Islet of Langerhans (tissue), 1 donor: ENCODE measurements around the gene MYH14.
A peak's percentile ranks its signal among the peaks of the same experiment; 100 is the strongest.
"Not testable (repeated sequence)": the region's sequence is repeated elsewhere in the genome, so short reads cannot be mapped to it uniquely, and the experiment has no call there.

Experiments used
- FAIRE-seq: peaks from one replicate; lab custom pipeline; 2011; peaks lifted over from hg19 to GRCh38; lab: Jason Lieb, UNC

Gene MYH14

DNA sequence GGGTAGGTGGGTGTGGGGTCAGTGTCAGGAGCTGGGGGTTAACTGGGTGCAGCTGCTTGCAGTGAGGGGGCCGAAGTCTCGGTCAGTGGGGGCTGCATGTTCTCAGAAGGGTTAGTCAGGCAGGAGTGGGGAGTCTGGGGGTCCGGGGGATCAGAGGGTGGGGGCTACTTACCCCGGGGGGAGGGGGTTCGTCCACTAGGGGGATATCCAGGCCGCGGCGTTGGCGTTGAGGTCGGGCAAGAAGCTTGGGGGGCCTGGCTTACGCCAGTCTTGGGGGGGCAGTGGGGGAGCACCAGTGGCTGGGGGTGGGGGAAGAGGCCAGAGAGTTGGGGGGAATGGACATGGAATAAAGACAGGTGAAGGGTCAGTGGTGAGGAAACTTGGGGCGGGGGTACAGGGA lies 116.6 kb downstream of the MYH14 start:
- FAIRE-seq = no peak

- FAIRE-seq = no peak
Observed at GRCh38 chr19:50320596-50320995, 117.2 kb downstream of the MYH14 start.

DNA sequence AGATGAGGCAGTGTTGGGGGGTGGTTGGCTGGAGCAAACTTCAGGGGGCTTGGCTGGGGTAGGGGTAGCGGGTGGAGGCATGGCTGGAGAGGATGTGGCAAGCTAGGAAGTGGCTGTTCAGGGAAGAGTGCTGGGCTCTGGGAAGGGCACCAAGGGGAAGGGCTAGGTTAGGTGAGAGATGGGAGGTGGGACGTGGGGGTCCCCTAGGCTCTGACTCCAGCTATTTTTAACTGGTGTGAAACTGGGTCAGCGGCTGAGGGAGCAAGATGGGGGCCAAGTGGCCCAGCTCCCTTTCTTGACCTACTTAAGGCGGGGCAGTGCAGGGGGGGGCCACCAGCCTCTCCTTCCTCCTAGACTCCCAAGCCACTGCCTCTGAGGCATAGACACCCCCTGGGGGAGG lies 118.4 kb downstream of the MYH14 start:
- FAIRE-seq = no peak

GRCh38 chr19:50322234-50322633 lies 118.8 kb downstream of the MYH14 start:
- no peak for FAIRE-seq

DNA sequence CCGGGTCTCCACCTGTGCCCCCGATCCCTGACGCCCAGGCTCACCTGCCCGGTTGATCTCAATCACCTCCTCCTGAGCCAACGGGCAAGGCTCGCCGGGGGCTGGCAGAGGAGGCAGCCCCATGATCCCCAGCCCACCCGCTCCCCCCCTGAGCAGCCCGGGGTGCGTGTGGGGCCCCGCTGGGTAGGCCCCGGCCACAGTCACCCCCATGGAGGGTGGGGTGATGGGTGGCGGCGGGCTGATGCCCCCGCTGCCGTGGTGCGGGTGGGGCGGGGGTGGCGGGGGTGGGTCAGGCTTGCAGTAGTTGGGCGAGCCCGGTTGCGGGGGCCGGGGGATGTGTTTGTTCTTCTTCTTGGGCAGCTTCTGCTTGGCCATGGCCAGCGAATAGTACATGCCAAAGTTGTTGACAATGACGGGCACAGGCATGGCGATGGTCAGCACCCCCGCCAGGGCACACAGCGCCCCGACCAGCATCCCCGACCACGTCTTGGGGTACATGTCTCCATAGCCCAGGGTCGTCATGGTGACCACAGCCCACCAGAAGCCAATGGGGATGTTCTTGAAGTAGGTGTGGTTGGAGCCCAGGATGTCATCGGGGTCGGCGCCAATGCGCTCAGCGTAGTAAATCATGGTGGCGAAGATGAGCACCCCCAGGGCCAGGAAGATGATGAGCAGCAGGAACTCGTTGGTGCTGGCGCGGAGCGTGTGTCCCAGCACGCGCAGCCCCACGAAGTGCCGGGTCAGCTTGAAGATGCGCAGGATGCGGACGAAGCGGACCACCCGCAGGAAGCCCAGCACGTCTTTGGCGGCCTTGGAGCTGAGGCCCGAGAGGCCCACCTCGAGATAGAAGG lies 119.7 kb downstream of the MYH14 start:
- FAIRE-seq = no peak

DNA sequence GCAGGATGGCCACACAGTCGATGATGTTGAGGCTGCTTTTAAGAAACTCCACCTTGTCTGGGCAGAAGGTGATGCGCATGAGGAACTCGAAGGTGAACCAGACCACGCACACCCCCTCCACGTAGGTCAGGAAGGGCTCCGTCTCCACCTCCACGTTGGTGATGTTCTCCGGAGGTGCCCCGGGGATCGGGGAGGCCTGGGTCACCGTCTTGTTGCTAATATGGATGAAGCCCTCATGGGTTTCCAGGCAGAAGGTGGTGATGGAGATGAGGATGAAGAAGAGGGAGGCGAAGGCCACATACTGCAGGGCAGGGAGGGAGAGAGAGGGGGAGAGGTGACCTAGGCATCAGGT lies 120.3 kb downstream of the MYH14 start:
- FAIRE-seq = no peak

GRCh38 chr19:50324331-50324730 lies 120.9 kb downstream of the MYH14 start:
- no peak for FAIRE-seq

GRCh38 chr19:50325310-50326100 lies 122.1 kb downstream of the MYH14 start:
- no peak for FAIRE-seq

- no peak for FAIRE-seq
Observed at GRCh38 chr19:50326101-50326664, 122.8 kb downstream of the MYH14 start.

GRCh38 chr19:50327013-50327412 lies 123.6 kb downstream of the MYH14 start:
- FAIRE-seq = no peak

GRCh38 chr19:50327461-50328223 lies 124.2 kb downstream of the MYH14 start:
- FAIRE-seq = no peak

GRCh38 chr19:50328224-50328872 lies 124.9 kb downstream of the MYH14 start:
- FAIRE-seq = no peak

GRCh38 chr19:50328873-50329145 lies 125.4 kb downstream of the MYH14 start:
- FAIRE-seq = no peak

DNA sequence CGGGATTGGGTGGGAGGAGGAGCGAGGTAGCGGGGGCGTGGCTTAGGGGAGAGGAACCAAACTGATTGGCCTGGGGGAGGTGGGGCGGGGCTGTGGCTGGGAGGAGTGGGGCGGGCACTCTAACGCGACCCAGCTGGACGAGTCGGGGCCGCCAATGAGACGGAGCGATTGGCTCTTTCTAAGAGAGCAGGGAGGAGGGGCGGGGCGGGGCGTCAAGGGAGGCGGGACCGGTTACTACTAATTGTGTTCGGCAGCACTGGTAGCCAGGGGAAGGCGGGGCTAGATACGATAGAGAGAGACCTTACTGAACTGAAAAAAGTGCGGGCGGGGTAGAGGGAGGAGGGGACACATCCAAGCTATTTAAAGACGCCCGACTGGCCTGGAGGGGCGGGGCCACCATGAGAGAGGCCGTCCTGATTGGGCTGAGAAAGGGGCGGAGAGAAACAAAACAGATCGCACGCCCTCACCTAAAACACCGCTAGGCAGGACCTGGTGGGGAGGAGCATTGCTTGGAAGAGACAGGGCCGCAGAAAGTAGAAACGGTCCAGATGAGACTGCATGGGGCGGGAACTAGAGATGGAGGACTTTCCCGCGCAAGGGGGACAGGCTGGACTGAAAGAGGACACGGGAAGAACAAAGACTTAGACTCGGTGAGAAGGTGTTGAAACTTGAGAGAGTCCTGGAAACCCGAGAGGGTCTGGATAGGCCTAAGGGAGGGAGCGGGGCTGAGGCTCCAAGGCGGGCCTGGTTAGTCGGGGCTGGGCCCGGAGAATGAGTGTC lies 125.9 kb downstream of the MYH14 start, which contains the start of gene KCNC3:
KCNC3 (minus strand) TSS at position 232 of the 780 bp plus-strand sequence. CDS start 295 bp downstream, outside the sequence.
- peak; percentile 76 for FAIRE-seq

DNA sequence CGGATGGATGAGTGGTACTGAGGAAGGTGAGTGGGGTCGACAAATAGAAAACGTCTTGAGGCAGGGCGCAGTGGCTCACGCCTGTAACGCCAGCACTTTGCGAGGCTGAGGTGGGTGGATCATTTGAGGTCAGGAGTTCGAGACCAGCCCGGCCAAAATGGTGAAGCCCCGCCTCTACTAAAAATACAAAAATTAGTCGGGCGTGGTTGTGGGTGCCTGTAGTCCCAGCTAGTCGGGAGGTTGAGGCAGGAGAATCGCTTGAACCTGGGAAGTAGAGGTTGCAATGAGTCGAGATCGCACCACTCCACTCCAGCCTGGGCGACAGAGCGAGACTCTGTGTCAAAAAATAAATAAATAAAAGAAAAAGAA lies 126.5 kb downstream of the MYH14 start:
- FAIRE-seq = not testable (repeated sequence)

DNA sequence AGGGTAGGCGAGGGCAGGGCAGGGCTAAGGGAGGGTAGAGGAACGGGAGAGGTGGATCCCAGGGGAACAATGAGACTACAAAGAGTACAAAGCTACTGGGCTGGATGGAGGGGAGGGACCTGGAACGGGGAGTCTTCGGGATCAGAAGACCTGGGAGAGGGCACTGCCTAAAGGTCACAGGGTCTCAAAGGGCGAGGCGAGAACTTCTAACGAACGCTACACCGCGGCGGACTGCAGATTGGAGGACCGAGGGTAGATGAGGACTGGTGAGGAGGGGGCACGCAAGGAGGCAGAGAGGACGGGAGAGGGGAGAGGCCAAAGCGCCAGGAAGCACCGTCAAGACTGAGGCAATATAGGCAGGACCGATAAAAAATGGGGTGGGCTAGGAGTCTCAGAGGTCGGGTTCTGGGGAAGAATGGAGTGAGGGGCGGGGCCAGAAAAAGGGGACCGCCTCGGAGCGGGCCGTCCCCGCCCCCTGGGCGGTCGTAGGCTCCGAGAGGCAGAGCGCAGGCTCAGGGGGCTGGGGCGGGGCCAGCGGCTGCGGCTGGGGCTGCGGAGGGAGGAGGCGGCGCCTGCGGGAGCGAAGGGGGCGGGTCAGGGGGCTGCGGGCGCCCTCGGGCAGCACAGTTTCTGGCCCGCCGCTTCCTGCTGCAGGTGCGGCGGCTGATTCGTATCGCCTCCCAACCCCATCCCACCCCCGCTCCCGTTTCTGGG lies 127.1 kb downstream of the MYH14 start:
- FAIRE-seq = no peak

- no peak for FAIRE-seq
Observed at GRCh38 chr19:50331221-50331993, 128.0 kb downstream of the MYH14 start.

DNA sequence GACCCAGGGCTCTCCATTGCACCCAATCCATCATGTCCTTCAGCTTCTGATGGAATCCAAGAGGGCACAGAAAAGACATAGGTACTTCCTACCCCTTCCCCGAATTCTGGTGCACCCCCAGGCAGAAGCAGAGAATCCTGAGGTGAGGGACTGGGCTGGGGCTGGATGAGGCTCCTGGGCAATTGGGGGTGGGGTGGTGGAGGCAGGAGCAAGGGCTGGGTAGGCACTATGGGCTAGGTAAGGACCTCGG lies 128.5 kb downstream of the MYH14 start:
- FAIRE-seq = no peak

DNA sequence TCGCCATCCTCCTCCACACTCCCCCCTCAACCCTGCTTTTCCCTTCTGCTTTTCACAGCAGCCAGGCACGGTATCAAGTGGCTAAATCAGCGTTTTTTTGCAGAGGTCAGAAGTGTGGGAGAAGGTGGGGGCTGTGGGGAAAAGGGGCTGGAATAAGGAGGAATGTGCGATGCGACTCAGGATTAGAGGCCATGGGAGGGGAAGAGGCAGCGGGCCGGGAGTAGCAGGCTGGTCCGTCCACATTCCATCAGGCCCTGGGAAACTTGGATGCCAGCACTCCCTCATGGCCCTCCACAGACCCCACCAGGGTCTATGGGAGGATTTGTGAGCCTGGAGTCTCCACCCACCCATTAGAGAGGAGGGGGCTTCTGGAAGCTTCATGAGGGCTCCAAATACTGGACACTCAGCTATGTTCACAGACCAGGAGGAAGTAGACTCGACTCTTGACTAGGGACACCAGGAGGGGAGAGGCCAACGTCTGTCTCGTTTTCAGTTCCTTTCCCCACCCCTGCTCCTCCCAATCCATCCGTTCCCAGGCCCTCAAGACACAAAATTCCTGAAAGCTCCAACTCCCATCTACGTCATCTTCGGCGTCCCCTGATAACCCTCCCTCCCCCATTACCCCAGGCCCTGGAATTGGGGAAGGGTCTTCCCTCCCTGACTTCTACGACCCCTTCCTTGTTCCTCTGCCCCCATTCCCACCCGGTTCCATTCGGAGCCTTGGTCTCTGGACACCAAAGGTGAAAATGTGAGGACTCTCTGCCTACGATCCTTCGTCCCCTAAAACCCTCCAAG lies 129.0 kb downstream of the MYH14 start:
- FAIRE-seq = no peak
